Testis (tissue), 2 donors: ENCODE data around the gene SCNN1A.

Source experiments
- CTCF ChIP-seq, 3 experiments: fragments of 450-650 bp in 2 of 3; fragments of 200-600 bp in 1 of 3; sonication (generic) in 1 of 3; IDR thresholded peaks; one replicate each; pipeline ENCODE4 v1.5.1; 2016 to 2019; ENCODE audit warnings: antibody characterized with exemption in 3 of 3, mild to moderate bottlenecking in 2 of 3, moderate library complexity in 1 of 3
- POLR2A ChIP-seq: fragments of 450-650 bp; IDR thresholded peaks from one replicate; pipeline ENCODE4 v1.6.1; 2017; ENCODE audit warnings: antibody characterized with exemption, mild to moderate bottlenecking, moderate library complexity

- TF ChIP-seq CTCF (IDR thresholded peaks at IDR 0.05) (no peak), POLR2A (no peak)
Measured at GRCh38 chr12:6382371-6382770, 7.0 kb upstream of the SCNN1A start.
